ENCODE results near the gene AMN1.

DNA sequence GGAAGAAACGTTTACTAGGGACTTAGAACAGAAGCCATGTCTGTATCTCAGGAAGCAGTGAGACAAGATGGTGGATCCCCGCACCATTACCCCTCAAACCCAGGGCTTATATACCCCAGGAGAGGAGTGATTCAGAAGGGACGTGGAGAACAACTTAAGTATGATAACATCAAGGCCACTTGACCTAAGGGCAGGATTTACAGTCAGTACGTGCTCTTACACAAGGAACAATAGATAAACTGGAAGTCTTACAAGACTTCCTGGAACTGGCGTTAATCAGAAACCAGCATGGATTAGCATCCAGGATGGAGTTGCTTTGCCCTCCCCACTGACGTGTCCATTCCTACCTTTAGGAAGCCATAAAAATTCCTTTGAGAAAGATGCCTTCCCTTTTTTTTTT, 77.9 kb downstream of the AMN1 start:
- no peak for TF ChIP-seq CTCF (conservative IDR thresholded peaks at IDR 0.05; ENCODE audit: low read length)
- no peak for TF ChIP-seq EZH2phosphoT487 (IDR thresholded peaks at IDR 0.05; ENCODE audit: borderline replicate concordance)

Data from Loucy (cell line).